ENCODE results near the gene ACE. TPM values are rescaled to one million over a fixed set of nuclear protein-coding genes. Genes with fewer than 3 reads are reported as not detected.

ACE gene
- total RNA-seq, 1 donor from 2014 or later, result 44.8 TPM

- no peaks in the 10 kb centered on the region for H3K36me3 Mint-ChIP-seq (ENCODE audit: low read depth, unreplicated experiment)
- no peak overlapping the region for H3K27ac Mint-ChIP-seq (ENCODE audit: unreplicated experiment)
- peaks cover 4% of the 10 kb centered on the region for H3K4me1 Mint-ChIP-seq (ENCODE audit: unreplicated experiment)
- no peak overlapping the region for H3K4me3 Mint-ChIP-seq (ENCODE audit: unreplicated experiment)
- TF ChIP-seq CTCF (IDR thresholded peaks at IDR 0.05; ENCODE audit: unreplicated experiment), result no peak
- no peak for DNase-seq (ENCODE audit: low spot score)
- H3K27me3 Mint-ChIP-seq (ENCODE audit: unreplicated experiment), result peaks cover 5% of the 10 kb centered on the region
- H3K9me3 Mint-ChIP-seq (ENCODE audit: unreplicated experiment), result no peaks in the 10 kb centered on the region
Observed at GRCh38 chr17:63516910-63517824, 40.3 kb downstream of the ACE start.

- Mint-ChIP-seq H3K9me3 (ENCODE audit: unreplicated experiment) (no peaks in the 10 kb centered on the region), H3K27ac (ENCODE audit: unreplicated experiment) (no peak overlapping the region), H3K27me3 (ENCODE audit: unreplicated experiment) (peaks cover 5% of the 10 kb centered on the region), H3K4me3 (ENCODE audit: unreplicated experiment) (no peak overlapping the region), H3K36me3 (ENCODE audit: low read depth, unreplicated experiment) (no peaks in the 10 kb centered on the region), H3K4me1 (ENCODE audit: unreplicated experiment) (peaks cover 4% of the 10 kb centered on the region)
- no peak for DNase-seq (ENCODE audit: low spot score)
- TF ChIP-seq CTCF (IDR thresholded peaks at IDR 0.05; ENCODE audit: unreplicated experiment), result no peak
Observed at GRCh38 chr17:63517825-63518534, 41.1 kb downstream of the ACE start.

DNA sequence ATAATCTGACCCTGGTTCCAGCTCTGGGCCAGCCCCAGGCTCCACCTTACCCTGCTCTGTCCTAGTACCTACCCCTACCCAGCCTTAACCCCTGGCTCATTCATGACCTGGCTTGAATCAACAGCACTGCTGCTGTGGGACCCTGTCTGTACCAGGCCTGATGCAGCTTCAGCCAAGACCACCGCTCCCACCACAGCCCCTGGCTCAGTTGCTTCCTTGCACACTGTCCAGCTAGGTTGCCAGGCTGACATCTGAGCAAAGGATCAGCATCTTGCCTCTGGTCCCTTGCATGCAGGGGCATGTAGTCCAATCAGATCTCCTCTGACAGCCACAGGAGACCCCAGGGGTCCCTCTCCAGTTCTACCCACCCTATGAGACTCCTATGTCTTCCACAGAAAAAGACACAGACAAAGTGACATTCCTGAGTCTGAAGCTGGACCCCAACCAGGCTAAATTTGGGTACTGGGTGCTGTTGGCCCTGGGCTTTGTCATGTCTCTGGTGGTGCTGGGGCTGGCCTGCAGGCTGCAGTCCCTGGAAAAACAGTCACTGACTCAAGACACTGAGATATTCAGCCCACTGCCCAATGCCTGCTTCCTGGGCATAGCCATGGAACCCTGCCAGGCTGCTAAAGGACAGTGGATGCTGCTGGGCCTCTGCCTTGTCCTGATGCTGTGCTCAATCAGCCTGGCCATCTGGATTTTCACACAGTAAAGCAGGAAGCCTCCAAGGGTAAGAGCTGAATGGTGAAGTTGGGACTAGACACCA, 42.4 kb downstream of the ACE start:
- Mint-ChIP-seq H3K36me3 (ENCODE audit: low read depth, unreplicated experiment) (no peaks in the 10 kb centered on the region), H3K9me3 (ENCODE audit: unreplicated experiment) (no peaks in the 10 kb centered on the region), H3K4me1 (ENCODE audit: unreplicated experiment) (peaks cover 10% of the 10 kb centered on the region), H3K27me3 (ENCODE audit: unreplicated experiment) (peaks cover 10% of the 10 kb centered on the region), H3K4me3 (ENCODE audit: unreplicated experiment) (no peak overlapping the region), H3K27ac (ENCODE audit: unreplicated experiment) (no peak overlapping the region)
- no peak for DNase-seq (ENCODE audit: low spot score)
- no peak for TF ChIP-seq CTCF (IDR thresholded peaks at IDR 0.05; ENCODE audit: unreplicated experiment)

DNA sequence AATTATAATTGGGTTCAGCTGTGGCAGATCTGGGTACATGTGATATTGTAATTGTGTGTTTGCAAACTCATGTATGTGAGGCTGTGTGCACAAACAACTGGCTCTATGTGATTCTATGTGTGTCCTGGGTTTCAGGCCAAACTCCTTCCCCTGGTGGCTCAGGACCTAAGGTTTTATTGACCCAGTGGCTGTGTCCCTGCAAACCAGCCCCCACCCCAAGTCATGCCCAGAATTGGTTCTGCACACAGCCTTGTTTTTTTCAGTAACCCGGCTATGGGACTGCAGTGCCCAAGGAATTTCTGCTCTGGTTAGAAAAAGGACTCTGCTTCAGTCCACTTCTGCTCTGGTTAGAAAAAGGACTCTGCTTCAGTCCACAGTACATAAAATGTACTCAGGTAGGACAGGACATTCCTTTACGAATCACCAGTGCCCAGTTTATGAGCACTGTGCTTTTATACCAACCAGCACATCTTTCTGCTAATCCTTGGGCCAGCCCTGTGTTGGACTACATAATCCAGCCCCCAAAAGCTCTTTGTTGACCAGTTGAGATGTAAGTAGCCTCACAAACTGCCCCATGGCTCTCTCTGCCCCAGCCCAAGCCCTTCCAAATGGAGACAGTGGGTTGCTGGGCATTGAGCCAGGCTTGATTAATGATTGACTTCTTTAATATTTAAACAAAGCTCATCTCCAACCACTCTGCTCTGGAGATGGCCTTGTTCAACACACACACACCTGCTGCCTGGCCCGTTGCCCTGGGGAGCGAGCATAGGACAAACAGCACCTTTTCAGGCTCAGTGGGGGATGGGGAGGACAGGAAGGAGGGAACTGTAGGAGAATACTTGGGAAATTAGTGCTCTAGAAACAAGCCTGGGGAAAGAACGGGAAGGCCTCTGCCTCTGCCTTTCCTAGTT, 43.4 kb downstream of the ACE start:
- peaks cover 17% of the 10 kb centered on the region for H3K4me1 Mint-ChIP-seq (ENCODE audit: unreplicated experiment)
- no peak for DNase-seq (ENCODE audit: low spot score)
- TF ChIP-seq CTCF (IDR thresholded peaks at IDR 0.05; ENCODE audit: unreplicated experiment), result no peak
- H3K9me3 Mint-ChIP-seq (ENCODE audit: unreplicated experiment), result no peaks in the 10 kb centered on the region
- no peak overlapping the region for H3K4me3 Mint-ChIP-seq (ENCODE audit: unreplicated experiment)
- no peak overlapping the region for H3K27ac Mint-ChIP-seq (ENCODE audit: unreplicated experiment)
- H3K27me3 Mint-ChIP-seq (ENCODE audit: unreplicated experiment), result peaks cover 12% of the 10 kb centered on the region
- H3K36me3 Mint-ChIP-seq (ENCODE audit: low read depth, unreplicated experiment), result no peaks in the 10 kb centered on the region

Data from endothelial cell (in vitro differentiated cells).